AG20443 (cell line): ENCODE data around the gene TIGD6.
"Not testable (repeated sequence)": the region's sequence is repeated elsewhere in the genome, so short reads cannot be mapped to it uniquely, and the experiment has no call there.

Source experiments
- DNase-seq: peaks from one replicate; pipeline ENCODE4 v3.0.0; 2012; ENCODE audit warnings: low spot score, mixed read lengths

TIGD6 gene

DNA sequence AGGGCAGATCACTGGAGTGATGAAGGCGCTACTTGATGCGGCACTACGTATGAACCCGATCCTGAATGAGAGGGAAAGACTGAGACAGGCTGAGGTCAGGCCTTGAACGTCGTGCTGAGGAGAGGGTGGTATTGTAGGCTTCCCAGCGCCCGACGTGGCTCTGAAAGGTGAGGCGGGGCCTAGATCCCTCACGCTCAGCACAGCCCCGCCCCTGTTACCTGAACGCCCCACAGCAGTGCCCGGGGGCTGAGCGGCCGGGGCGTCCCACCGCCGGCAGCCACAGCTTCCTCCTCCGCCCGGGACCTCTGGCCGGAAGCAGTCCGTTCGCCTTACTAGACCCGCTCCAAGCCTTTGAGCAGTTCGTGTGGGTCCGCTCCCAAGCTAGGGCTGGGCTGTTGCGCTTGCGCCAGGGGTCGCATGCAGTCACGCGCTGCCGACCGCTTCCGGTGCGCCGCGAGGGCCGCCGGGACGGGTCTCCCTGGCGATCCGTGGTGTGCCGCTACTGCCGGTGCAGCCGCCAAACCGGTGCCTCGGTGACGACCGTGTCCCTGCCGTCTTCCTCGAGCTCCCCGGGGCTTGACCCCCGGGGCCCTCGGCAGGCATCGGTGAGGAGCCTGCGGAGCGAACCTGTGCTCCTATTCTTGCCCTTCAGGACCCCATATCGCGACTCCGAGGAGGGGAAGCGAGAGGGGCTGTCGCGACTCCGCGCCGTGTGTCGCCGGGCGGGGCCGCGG lies at the start of gene TIGD6, which contains the start of gene HMGXB3:
Gene TIGD6, minus strand, starts transcription at position 399 of the 734 bp plus-strand sequence. CDS start 4,306 bp downstream, outside the sequence.
Gene HMGXB3, plus strand, starts transcription at position 484 of the 734 bp plus-strand sequence. CDS start 4,114 bp downstream, outside the sequence.
- peak; percentile 97 for DNase-seq

DNA sequence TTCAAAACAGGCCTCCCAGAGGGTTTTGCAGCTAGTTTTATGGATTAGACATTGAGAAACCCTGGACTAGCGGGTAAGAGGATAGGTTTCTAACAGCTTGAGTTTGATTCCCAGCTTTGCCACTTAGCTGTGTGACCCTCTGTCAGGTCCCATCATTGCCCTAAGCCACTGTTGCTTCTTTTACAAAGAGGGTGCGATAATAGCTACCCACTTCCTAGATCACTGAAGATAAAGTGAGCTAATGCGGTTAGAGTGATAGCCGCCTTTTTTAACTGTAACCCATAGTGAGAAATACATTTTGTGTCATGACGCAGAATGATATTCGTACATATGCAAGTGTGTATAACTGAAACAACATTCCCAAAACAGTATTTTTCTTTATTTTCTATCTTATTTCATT lies 45.6 kb upstream of the TIGD6 start:
- no peak for DNase-seq

DNA sequence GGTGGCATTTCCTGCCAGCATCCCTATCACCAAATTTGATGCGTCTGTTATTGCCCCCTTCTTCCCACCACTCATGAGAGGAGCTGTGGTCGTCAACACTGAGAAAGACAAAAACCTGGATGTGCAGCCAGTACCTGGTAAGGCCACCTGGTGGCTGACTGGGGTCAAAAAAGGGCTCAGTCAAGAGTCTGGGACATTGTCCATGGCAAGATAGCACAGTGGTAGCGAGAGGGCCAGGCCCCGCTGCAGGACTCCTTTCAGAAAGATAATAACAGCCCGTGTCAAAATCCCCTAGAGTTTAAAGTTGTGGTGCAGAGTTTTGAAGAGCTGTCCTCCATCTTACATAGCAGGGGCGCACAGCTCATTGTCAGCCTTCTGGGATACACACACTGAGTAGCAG lies 45.1 kb upstream of the TIGD6 start:
- no peak for DNase-seq

DNA sequence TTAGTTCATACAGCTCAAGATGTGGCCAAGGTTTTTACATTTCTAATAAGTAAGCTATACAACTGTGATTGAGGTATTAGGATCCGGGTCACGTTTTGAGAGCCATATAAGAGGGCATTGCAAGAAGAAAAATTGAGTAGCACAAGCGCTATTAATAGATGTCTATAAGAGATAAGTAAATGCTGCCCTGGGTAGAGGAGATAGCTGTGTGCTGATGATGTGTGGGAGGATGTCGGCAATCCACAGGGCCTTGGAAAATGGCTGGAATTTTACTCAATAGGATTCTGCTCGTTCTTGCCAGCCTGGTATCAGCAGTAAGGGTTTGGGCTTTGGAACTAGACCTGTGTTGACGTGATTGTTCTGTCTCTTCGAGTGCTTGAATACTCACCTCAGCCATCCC lies 44.3 kb upstream of the TIGD6 start:
- no peak for DNase-seq

DNA sequence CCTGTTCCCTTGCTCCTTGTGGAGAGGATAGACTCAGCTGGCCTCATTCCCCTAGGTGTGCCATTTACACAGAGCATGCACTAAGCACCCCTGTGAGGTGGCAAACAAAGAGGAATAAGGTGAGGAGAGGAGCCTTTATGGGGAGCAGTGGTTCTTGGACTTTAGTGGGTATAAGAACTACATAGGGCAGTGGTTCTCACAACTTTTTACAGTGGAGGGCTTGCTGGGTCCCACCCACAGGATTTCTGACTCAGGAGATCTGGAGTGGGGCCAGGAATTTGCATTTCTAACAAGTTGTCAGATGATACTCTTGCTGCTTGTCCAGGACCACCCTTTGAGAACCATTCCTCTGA lies 43.9 kb upstream of the TIGD6 start:
- no peak for DNase-seq

DNA sequence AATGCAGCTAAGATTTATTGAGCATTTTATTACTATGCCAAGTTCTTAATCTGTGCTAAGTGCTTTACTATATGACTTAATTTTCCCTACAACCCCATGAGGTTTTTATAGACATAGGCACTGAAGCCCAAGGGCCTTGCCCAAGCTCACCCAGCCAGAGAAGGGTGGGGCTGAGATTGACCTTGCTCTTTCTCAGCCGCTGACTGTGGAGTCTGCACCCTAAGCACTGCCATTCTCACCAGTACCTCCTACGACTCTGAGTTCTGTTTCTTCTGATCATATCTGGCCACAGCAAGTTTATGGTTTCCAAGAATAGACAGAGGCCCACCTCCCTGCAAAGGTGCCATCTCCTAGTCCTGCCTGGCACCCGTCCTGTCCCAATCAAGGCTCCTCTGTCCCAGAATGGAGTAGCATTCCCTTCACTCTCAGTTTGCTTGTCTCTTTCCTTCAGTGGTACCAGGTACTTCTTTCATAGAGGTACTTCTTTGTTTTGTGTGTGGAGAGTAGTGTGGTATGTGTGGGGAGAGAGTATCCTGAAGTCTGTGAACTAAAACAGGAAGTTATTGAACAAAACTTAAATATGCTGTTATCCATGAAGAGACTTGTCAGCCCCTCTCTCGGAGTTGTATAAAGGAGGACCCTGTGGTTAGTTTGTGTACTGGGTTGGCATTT lies 43.3 kb upstream of the TIGD6 start:
- no peak for DNase-seq

DNA sequence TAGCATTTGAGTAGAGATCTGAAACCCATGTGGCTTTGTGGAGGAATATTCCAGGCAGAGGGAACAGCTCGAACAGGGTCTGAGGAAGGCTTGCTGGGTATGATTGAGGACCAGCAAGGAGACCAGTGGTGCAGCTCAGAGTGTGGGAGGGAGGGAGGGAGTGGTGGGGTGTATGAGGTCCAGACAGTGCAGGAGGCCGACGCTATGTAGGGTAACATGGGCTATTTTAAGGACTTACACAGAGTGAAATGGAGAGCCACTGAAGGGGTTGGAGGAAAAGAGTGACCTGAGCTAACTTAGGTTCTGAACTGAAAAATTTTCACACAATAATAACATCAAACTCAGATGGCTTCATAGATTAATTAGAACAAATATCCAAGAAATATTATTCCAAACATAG lies 42.0 kb upstream of the TIGD6 start:
- DNase-seq = no peak

DNA sequence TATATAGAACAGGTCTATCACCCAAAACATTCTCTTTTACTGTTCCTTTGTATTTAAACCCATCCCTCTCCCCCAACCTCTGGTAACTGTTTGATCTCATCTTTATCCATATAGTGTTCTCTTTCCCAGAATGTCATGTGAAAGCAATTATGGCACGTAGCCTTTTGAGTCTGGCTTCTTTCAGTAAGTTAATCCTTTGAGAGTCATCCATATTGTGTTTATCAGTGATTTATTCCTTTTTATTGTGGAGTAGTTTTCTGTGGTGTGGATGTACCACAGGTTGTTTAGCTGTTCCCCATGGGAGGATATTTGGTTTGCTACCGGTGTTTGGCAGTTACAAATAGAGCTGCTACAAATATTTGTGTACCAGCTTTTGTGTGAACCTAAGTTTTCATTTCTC lies 38.1 kb upstream of the TIGD6 start:
- no peak for DNase-seq

DNA sequence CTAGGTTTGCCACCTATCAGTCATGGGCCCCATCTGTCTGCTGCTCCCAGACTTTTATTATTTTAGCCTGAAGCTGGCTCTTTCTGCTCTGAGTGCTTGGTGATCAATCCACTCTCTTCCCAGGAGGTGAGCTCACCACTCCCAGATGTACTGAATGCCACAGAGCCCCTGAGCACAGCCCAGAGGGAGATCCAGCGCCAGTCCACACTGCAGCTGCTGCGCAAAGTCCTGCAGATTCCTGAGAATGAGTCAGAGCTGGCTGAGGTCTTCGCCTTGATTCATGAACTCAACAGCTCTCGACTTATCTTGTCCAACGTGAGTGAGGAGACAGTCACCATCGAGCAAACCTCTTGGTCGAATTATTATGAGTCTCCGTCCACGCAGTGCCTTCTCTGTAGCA lies 36.1 kb upstream of the TIGD6 start:
- peak; percentile 95 for DNase-seq

DNA sequence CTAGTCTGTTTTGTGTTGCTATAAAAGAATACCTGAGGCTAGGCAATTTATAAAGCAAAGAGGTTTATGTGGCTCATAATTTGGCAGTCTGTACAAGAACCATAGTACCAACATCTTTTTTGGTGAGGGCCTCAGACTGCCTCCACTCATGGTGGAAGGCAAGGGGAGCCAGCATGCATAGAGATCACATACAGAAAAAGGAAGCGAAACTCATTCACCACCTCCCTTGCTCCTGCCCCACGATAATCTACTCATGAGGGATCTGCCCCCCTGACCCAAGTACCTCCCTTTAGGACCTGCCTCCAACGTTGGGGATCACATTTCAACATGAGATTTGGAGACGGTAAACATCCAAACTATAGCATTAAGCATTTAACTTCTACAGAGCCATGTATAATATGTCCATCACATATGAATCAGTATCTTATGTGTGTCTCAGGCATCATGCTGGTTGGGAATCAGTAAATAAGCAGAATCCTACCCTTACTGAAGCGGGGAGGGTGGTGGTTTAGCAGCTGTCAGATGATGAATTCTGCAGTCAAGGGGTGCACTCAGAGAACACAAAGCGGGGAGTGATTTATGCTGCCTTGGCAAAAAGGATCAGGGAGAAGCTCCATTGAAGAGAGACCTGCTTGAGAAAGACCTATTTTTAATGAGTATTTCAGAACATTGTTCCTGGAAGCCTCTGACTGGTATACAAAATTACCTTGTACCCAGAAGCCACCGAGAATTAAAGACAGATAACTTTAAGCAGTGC lies 34.9 kb upstream of the TIGD6 start:
- DNase-seq = no peak

DNA sequence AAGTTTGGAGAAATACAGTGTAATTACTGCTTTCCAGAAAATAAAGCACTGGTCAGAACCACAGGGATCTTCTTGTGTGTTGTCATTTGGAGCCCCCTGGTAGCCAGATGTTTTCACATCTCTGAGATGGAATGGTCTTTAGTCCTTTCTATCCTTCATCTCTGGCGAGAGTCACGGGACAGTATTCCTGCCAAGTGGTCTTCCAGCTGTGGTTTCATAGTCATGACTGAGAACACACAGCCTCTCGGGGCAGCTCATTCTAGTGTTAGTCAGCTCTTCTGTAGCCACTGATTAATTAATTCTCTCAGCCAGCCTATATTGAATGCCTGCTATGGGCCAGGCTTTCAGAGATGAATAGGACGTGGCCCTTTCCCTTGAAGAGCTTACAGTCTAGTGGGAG lies 34.2 kb upstream of the TIGD6 start:
- DNase-seq = peak; percentile 87

DNA sequence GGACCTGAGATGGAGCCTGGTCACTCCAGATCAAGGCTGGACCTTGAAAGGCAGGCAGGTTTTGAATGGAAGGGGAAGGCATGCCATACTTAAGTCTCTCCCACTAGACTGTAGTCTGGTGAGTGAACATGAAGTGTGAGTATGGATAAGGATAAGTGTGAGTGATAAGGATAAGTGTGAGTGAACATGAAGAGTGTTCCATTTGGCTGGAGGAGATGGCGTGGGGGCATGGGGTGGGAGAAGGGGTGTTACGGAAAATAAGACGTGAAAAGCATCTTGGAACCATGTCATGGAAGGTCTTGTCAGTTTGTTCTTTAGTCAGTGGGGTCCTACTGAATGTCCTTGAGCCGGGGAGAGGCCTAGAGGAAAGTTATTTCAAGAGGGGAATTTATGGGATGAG lies 32.9 kb upstream of the TIGD6 start:
- DNase-seq = no peak

DNA sequence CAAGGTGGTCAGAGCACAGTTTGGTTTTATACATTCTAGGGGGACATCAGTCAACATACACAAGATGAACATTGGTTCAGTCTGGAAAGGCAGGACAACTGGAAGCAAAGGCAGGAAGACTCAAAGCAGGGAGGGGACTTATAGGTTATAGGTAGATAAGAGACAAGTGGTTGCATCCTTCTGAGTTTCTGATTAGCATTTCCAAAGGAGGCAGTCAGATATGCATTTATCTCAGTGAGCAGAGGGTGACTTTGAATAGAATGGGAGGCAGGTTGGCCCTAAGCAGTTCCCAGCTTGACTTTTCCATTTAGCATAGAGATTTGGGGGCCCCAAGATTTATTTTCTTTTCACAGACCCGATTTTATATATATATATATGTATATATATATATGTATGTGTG lies 27.6 kb upstream of the TIGD6 start:
- not testable (repeated sequence) for DNase-seq

DNA sequence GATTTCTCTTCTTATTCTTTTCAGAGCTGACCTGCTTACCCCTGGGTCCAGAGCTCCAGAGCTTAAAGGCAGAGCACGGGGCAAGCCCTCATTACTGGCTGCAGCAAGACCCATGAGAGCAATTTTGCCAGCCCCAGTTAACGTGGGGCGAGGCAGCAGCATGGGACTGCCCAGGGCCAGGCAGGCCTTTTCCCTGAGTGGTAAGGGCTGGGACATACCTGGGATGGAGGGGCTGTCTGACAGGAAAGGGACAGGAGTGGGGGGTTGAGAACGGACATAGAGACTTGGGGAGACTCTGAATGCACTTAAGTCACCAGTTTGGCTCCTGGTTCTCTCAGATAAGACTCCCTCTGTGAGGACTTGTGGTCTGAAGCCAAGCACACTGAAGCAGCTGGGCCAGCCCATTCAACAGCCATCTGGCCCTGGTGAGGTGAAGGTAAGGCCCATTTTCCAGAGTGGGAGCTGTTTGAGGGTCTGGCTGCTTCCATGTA lies 26.3 kb upstream of the TIGD6 start:
- DNase-seq = no peak

DNA sequence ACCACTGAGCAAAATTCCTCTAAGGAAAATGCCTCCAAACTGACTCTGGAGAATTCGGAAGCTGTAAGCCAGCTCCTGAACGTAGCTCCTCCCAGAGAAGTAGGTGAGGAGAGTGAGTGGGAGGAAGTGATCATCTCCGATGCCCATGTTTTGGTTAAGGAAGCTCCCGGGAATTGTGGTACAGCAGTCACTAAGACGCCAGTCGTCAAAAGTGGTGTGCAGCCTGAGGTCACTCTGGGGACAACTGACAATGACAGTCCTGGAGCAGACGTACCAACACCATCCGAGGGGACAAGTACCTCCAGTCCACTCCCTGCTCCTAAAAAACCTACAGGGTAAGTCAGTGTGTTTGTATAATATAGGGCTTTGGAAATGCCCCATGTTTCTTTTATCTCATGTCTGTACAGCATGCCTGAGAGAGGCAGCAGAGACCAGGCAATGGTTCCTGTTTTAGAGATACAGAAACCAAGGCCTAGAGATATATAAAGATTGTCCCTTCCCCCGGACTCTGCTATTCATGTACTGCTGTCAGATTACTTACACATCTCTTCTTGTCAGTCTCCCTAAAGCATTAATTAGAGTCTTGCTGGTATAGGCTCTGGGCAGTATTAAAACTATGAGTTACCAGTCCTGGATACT lies 24.0 kb upstream of the TIGD6 start:
- DNase-seq = no peak

DNA sequence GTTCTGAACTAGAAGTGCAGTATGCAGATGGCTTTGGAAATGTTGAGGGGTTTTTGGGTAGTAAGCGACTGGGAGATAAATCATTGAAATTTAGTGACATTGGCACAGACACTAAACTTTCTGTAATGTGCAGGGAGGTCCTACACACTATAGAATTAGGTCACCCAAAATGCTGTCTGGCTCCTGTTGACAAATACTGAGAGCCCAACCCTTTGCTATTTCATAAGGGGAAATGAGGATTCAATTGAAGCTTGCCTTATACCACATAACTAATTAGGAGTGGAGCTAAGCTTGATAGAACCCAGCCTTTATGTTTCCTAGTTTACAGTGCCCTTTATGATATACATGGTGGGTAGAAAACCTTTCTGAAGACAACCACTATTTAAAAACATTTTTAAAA lies 22.7 kb upstream of the TIGD6 start:
- DNase-seq = no peak

DNA sequence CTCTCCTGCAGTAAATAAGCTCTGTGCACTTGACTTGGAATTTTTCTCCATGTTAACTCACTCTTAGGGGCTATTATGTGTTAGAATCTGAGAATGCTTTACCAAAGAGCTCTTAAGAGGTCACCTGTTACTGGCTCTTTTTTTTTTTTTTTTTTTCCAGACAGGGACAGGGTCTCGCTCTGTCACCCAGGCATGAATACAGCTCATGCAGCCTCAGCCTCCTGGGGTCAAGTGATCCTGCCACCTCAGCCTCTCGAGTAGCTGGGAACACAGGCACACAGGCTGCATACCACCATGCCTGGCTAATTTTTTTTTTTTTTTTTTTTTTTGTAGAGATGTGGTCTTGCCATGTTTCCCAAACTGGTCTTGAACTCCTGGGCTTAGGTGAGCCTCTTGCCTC lies 22.2 kb upstream of the TIGD6 start:
- DNase-seq = no peak

DNA sequence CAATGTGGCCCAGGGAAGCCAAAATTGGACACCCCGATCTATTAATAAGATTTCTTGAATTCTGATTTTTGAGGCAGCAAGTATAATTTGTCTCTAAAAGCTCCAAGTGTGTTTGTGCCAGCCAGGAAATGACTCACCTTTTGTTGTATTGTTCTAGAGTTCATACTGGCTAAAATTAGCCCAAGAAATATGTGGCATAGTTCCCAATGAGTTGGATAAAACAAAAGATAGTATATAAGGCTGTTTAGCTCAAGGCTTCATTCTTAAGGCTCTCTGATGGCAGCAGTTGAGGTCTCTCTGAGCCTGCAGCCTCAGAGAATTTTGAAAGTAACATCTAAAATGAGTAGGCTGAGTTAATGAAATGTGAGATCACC lies 21.7 kb upstream of the TIGD6 start:
- peak; percentile 75 for DNase-seq

DNA sequence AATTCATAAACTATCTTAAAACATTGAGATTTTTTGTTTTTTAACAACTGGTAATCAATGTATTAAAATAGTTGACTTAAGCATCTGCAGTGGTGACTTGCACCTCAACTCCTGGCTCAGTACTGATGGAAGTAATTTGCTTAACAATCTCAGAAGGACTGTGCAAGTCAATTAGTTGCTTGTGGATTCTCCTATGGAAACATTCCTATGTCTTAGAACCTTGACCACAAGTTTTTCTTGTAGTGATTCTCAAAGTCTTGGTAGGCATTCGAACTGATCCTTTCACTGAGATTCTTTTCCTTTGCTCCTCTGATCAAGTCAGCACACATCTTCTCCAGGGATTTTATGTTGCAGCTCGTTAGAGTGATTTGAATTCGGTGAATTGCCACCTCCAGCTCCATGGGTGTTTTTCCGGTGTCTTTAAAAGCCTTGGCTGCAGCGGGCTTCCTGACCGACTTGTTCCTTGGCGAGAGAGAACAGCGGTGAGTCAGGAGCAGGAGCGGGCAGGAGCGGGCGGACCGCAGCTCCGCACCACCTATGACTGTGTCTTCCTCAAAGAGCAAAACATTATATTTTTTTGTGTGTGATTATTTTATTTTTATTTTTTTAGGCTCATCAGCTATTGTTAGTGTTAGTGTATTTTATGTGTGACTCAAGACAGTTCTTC lies 21.2 kb upstream of the TIGD6 start:
- no peak for DNase-seq

DNA sequence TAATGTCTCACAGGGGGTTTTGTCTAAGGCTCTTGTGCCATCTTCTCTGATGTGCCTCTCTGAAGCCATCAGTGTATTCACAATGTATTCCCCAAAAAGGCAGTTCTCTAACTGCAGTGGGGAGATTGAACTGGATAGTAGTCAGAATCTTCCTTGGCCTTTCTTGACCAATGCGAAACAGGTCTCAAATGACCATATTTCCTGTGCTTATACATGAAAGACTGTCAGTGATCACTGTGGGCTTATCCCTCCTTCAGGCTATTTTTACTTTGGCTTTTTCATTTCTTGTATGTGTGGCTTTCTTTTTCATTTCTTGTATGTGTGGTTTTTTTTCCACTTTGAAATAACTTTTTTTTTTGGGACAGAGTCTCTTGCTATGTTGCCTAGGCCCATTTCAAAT lies 19.8 kb upstream of the TIGD6 start:
- no peak for DNase-seq

DNA sequence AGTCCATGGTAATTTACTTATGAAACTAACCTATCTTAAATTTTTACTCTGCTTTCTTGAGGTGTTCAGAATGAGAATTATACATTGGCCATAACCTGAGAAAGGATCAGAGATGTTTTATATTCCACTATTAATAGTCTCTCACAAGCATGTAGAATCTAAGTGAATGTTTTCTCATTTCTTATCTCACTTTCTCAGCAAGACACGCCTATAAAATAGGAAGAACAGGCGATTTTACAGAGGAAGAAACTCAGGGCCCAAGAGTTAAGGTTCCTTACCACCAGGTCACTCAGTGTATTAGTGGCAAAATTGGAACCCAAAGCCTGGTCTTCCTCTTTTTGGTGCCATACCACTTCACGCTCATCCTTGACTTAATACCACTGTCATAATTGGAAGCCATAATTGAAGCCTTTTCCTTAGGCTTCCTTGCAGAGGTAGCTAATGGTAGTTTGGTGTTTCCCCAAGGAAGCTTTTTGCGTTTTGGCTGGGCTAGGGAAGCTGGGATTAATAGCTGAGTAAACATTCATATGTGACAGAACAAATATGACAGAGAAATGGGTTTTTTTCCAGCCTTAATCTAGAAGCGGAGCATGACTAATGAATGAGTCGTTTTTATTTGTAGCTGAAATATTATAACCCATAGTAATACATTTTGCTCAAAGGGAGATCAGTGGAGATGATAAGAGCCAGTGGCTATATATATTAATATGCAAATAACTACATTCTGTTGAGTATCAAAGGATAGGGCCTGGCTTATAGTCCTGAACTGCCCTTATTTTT lies 17.0 kb upstream of the TIGD6 start:
- no peak for DNase-seq
